Middle frontal gyrus (tissue), 1 donor: ENCODE results near the gene PLD5.
"Not testable (repeated sequence)": the region's sequence is repeated elsewhere in the genome, so short reads cannot be mapped to it uniquely, and the experiment has no call there.

Experiments used
- DNase-seq: peaks from one replicate; pipeline ENCODE4 v3.0.0-alpha.2; 2015; ENCODE audit warnings: low spot score; ENCODE audit errors: extremely low spot score

PLD5 gene

DNA sequence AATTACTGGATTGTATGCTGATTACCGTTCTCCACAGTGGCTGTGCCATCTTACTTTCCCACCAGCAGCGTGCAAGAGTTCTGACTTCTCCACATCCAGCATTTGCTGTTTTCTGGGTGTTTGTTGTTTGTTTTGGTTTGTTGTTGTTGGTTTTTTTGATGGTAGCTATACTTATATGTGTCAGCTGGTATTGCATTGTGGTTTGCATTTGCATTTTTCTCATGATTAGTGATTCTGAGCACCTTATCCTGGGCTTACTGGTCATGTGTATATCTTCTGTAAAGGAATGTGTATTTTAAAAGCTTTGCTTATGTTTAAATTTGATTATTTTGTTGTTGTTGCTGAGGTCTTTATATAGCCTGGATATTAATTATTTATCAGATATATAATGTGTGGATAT, 458.7 kb downstream of the PLD5 start:
- DNase-seq: no peak

DNA sequence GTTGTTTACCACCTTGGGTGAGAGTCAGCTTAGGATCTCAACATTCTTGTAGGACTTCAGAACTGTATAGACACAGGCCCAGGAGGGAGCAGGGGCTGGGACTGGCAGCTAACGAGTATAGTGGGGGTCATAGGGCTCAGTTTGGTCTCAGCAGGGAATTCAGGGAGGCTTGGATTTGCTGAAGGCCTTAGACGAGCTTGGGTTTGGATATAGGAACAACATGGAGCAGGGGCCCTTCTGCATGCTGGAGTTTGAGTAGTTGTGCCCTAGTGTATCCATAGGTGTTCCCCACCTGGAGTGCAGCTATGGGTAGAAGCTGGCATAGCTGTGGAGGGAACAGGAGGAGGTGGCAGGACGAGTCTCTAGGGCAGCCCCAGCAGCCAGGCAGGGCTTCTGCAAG, 462.2 kb downstream of the PLD5 start:
- DNase-seq: no peak

DNA sequence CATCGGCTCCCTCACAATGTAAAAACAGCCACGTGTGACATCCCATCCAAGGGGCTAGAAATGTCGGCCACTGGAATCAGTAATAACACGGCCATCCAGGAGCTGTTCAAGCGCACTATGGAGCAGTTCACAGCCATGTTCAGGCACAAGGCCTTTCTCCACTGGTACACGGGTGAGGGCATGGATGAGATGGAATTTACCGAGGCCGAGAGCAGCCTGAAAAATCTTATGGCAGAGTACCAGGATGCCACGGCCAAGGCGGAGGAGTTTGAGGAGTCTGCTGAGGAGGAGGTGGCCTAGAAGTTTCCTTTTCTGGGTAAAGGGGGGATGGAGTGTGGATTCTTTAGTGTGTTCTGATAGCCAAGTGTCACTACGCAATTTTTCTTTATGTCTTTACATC, 464.5 kb downstream of the PLD5 start:
- peak; percentile 4 for DNase-seq

DNA sequence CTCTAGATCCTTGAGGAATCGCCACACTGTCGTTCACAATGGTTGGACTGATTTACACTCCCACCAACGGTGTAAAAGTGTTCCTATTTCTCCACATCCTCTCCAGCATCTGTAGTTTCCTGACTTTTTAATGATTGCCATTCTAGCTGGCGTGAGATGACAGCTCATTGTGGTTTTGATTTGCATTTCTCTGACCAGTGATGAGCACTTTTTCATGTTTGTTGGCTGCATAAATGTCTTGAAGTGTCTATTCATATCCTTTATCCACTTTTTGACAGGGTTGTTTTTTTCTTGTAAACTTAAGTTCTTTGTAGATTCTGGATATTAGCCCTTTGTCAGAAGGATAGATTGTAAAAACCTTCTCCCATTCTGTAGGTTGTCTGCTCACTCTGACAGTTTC, 465.9 kb downstream of the PLD5 start:
- DNase-seq: not testable (repeated sequence)

DNA sequence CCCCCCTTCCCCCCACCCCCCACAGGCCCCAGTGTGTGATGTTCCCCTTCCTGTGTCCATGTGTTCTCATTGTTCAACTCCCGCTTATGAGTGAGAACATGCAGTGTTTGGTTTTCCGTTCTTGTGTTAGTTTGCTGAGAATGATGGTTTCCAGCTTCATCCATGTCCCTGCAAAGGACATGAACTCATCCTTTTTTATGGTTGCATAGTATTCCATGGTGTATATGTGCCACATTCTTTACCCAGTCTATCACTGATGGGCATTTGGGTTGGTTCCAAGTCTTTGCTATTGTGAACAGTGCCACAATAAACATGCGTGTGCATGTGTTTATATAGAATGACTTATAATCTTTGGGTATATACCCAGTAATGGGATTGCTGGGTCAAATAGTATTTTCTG, 466.3 kb downstream of the PLD5 start:
- not testable (repeated sequence) for DNase-seq

DNA sequence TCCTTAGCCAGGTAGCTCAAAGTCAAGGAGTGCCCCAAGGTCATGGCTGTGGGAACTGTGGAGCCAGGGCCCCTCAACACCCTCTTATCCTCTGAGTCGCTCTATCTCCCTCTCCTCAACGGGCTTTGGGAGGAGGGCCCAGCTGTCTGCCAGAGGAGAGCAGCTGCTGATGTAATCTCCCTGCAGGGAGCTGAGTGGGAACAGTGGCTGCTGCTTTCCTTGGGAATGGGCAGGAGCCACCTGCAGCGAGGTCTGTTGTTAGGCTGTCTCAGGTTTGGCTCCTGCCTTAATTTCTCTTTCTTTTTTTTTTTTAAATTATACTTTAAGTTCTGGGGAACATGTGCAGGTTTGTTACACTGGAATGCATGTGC, 466.8 kb downstream of the PLD5 start:
- DNase-seq: no peak

DNA sequence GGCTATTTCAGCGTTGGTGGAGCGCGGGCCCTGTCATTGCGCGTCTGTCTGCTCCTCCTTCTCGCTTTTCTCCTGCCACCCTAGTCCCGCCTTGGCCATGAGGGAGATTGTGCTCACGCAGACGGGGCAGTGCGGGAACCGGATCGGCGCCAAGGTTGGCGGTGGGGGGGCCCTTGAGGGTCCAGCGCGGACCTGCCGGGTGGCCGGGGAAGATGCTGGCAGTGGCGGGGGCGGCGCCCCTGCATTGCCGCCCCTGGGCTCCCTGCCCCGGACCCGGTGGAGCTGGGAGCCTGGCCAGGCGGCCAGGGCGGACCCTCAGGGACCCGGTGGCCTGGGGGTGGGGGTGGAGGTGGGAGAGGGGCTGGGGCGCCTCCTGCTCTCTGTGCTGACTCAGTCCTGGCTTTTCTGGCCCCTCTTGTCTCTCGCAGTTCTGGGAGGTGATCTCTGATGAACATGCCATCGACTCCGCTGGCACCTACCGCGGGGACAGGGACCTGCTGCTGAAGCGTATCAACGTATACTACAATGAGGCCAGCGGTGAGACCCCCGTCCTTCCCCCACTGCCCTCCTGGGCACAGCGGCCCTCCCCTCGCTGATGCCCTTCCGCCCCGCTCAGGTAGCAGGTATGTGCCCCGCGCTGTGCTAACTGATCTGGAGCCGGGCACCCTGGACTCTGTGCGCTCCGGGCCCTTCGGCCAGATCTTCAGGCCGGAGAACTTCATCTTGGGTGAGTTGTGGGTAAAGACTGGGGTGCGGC, 467.3 kb downstream of the PLD5 start:
- DNase-seq: no peak

DNA sequence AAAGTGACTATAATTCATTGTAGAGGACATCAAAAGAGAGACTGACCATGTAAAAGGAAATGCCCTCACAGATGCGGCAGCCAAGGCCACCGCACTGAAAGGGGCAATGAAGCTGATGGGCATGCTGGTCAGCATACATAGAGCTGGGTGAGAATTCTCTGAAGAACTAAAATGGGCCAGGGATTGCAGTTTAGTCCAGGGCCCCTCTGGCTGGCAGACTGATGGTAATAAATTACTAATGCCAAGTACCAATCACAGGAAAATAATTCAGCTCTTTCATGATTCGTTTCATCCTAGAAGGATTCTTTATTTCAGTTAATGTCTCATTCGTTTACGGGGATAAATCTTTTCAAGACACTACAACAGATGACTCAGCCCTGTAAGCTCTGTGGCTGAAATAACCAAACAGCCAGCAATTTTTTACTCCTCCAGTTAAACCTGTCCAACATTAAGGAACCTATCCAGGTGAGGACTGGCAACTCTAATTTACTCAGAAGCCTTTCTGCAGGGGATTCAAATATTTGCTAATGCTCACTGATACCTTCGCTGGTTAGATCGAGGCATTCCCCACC, 468.7 kb downstream of the PLD5 start:
- DNase-seq: no peak

DNA sequence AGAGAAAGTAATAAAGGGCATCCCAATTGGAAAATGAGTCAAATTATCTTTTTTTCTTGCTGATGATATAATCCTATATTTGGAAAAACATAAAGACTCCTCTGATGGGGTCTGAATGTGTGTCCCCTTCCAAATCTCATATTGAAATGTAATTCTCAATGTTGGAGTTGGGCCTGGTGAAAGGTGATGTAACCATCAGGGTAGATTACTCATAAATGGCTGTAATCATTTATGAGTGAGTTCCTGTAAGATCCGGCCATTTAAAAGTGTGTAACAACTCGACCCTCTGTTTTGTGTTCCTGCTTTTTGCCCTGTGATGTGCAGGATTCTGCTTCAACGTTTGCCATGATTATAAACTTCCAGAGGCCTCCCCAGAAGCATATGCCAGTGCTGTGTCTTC, 481.3 kb downstream of the PLD5 start:
- DNase-seq: no peak

DNA sequence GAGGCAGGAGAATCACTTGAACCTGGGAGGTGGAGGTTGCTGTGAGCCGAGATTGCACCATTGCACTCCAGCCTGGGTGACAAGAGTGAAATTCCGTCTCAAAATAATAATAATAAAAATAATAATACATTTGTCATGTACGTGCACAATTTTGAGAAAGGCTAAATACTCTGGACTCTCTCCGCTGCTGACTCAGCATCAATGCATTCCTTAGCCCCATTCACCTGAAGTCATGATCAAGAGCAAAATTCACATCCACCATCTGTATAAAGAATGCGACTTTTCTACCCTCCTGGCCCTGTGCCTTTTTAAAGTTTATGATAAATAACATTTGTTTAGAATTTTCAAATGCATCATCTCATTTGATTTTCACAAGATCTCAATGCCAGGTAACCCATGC, 490.1 kb downstream of the PLD5 start:
- DNase-seq: no peak

DNA sequence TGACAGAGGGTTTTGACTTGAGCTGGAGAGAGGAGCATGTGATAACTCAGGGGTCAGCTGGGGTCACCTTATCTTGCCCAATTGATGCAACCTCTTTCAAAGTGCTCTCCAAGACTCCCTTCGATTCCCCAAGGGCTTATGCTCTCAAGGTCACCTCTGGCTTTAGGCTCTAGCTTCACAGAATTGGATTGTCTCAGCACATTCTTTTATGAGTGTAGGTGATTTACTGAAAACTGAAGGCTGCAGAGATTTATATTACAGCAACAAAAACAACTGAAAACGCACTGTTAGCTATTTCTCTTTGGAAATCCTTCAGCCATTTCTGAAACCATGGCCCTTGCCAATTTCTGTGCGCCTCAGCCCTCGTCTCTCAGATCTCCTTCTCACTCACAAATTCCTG, 491.1 kb downstream of the PLD5 start:
- DNase-seq: no peak
